Pulmonary artery endothelial cell (primary cell): ENCODE results near the gene TUBGCP3. TPM values are rescaled to one million over a fixed set of nuclear protein-coding genes. Genes with fewer than 3 reads are reported as not detected.

Experiments
- DNase-seq: peaks from one replicate; pipeline ENCODE4 v3.0.0-alpha.2; 2011; ENCODE audit warnings: low read depth, low spot score
- total RNA-seq: library from RNA; depleted of rRNA; stranded (reverse); fragments of >200 nt; gene quantifications from 2 replicates; pipeline ENCODE4 v1.2.3, GENCODE V29; 2014

TUBGCP3 gene
- total RNA-seq, 1 donor from 2014 or later: 22.4 TPM

- no peak for DNase-seq
Measured at GRCh38 chr13:112443191-112443994, 144.6 kb downstream of the TUBGCP3 start.

- DNase-seq: no peak
Measured at GRCh38 chr13:112442483-112443090, 145.4 kb downstream of the TUBGCP3 start.

GRCh38 chr13:112441779-112442310, 146.1 kb downstream of the TUBGCP3 start:
- DNase-seq: no peak

GRCh38 chr13:112441226-112441625, 146.7 kb downstream of the TUBGCP3 start:
- no peak for DNase-seq

GRCh38 chr13:112438515-112438914, 149.4 kb downstream of the TUBGCP3 start:
- DNase-seq: no peak

- DNase-seq: no peak
Measured at GRCh38 chr13:112438094-112438493, 149.9 kb downstream of the TUBGCP3 start.

- DNase-seq: no peak
Measured at GRCh38 chr13:112435973-112436372, 152.0 kb downstream of the TUBGCP3 start.

Other genes starting within 250 kb of the TUBGCP3 start
- not detected in 2 replicates for gene SPACA7, start 211.8 kb downstream of the TUBGCP3 start, total RNA-seq
- 23.7 and 24.2 TPM in 2 replicates for gene ATP11A, start 101.9 kb upstream of the TUBGCP3 start, total RNA-seq